Neural crest cell (in vitro differentiated cells): ENCODE data around the gene TTC16. TPM values are rescaled to one million over a fixed set of nuclear protein-coding genes. Genes with fewer than 3 reads are reported as not detected.

Experiments used
- DNase-seq: peaks from one replicate; pipeline ENCODE4 v3.0.0; 2021; ENCODE audit warnings: low read depth, mixed read lengths, low spot score
- H3K27ac Mint-ChIP-seq: one replicate; pipeline ENCODE4 v1.8.0; 2021; ENCODE audit warnings: mild to moderate bottlenecking, mixed read lengths; ENCODE audit not compliant: unreplicated experiment
- H3K27me3 Mint-ChIP-seq: 2 replicates; pipeline ENCODE4 v1.8.0; 2021; ENCODE audit warnings: low read depth, mild to moderate bottlenecking, mixed read lengths
- H3K36me3 Mint-ChIP-seq: 2 replicates; pipeline ENCODE4 v1.8.0; 2021; ENCODE audit warnings: low read depth, mild to moderate bottlenecking, mixed read lengths
- H3K4me1 Mint-ChIP-seq: 2 replicates; pipeline ENCODE4 v1.8.0; 2021; ENCODE audit warnings: mixed read lengths
- H3K4me3 Mint-ChIP-seq: one replicate; pipeline ENCODE4 v1.8.0; 2021; ENCODE audit warnings: mild to moderate bottlenecking, mixed read lengths
- H3K9me3 Mint-ChIP-seq: 2 replicates; pipeline ENCODE4 v1.8.0; 2021; ENCODE audit warnings: mixed read lengths
- total RNA-seq: library from RNA; stranded (reverse); gene quantifications from 2 replicates; pipeline ENCODE4 v1.2.1, GENCODE V29; 2021
- TF ChIP-seq, protein P1 (sequence below): fragments of 200-600 bp; sonication (generic); conservative IDR thresholded peaks from 2 replicates; pipeline ENCODE4 v1.5.0; 2021; ENCODE audit warnings: antibody characterized with exemption, mild to moderate bottlenecking

The TTC16 gene
- total RNA-seq, 1 donor from 2014 or later: not detected

DNA sequence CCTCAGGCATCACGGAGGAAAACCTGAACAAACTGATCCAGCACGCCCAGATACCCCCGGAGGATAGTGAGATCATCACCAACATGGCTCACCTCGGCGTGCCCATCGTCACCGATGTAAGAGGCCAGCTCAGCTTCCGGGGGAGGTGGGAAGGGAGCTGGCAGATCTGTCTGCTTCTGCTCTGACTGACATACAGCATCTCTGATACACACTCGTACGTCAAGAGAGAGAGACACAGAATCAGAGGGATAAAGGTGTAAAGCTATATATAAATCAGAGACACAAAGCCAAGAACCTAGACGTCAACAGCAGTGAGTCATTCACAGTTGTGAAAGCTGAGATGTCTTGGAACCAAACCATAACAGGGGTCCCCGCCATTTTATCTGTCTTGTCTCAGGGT, 39.2 kb upstream of the TTC16 start:
- DNase-seq: no peak

DNA sequence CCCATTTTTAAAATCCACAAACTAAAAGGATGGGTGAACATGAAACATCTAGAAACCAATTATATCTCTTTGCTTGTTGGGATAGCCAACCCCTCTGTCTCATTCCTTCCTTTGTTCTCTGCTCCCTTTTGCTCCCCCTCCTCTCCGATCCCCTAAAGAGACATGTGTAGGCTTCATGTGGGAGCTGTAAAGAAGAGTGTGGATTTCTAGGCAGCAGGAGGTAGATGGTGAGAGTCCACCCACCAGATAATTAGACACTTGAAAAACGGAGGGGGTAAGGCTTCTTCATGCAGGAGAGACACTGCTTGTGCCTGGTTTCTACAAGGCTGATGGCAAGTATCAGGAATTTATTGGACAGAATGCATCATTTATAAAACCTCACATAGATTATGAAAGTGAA, 36.4 kb upstream of the TTC16 start:
- no peaks in the 10 kb centered on the region for H3K9me3 Mint-ChIP-seq
- H3K36me3 Mint-ChIP-seq: no peaks in the 10 kb centered on the region
- H3K27me3 Mint-ChIP-seq: no peaks in the 10 kb centered on the region
- H3K4me3 Mint-ChIP-seq: no peak overlapping the region
- H3K27ac Mint-ChIP-seq: no peak overlapping the region
- TF ChIP-seq, protein P1, sequence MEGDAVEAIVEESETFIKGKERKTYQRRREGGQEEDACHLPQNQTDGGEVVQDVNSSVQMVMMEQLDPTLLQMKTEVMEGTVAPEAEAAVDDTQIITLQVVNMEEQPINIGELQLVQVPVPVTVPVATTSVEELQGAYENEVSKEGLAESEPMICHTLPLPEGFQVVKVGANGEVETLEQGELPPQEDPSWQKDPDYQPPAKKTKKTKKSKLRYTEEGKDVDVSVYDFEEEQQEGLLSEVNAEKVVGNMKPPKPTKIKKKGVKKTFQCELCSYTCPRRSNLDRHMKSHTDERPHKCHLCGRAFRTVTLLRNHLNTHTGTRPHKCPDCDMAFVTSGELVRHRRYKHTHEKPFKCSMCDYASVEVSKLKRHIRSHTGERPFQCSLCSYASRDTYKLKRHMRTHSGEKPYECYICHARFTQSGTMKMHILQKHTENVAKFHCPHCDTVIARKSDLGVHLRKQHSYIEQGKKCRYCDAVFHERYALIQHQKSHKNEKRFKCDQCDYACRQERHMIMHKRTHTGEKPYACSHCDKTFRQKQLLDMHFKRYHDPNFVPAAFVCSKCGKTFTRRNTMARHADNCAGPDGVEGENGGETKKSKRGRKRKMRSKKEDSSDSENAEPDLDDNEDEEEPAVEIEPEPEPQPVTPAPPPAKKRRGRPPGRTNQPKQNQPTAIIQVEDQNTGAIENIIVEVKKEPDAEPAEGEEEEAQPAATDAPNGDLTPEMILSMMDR: no peak
- no peaks in the 10 kb centered on the region for H3K4me1 Mint-ChIP-seq
- no peak for DNase-seq

More for the DNA sequence above, 39.2 kb upstream of the TTC16 start:
- no peaks in the 10 kb centered on the region for H3K4me1 Mint-ChIP-seq
- no peaks in the 10 kb centered on the region for H3K9me3 Mint-ChIP-seq
- no peaks in the 10 kb centered on the region for H3K27me3 Mint-ChIP-seq
- H3K4me3 Mint-ChIP-seq: no peak overlapping the region
- no peaks in the 10 kb centered on the region for H3K36me3 Mint-ChIP-seq
- TF ChIP-seq, protein P1: no peak
- no peak overlapping the region for H3K27ac Mint-ChIP-seq

DNA sequence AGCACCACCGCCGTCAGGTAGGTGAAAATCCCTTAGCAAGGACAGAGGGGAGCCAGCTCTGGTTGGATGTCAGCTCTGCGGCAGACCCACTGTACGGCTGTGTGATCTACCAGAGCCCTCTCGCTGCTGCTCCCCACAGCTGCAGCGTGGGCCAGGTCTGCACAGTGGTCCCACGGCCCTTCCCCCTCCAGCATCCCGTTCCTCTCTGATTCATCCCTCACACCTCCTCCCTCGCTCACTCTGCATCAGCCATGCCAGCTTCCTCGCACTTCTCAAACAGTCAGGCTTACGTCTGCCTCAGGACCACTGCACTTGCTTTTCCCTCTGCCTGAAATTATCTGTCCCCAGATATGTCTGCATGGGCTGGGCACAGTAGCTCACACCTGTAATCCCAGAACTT, 35.7 kb upstream of the TTC16 start:
- no peaks in the 10 kb centered on the region for H3K4me1 Mint-ChIP-seq
- H3K9me3 Mint-ChIP-seq: no peaks in the 10 kb centered on the region
- H3K36me3 Mint-ChIP-seq: peaks cover 2% of the 10 kb centered on the region
- TF ChIP-seq, protein P1: no peak
- no peak overlapping the region for H3K4me3 Mint-ChIP-seq
- DNase-seq: no peak
- no peaks in the 10 kb centered on the region for H3K27me3 Mint-ChIP-seq
- H3K27ac Mint-ChIP-seq: peak overlapping the region; percentile 58

DNA sequence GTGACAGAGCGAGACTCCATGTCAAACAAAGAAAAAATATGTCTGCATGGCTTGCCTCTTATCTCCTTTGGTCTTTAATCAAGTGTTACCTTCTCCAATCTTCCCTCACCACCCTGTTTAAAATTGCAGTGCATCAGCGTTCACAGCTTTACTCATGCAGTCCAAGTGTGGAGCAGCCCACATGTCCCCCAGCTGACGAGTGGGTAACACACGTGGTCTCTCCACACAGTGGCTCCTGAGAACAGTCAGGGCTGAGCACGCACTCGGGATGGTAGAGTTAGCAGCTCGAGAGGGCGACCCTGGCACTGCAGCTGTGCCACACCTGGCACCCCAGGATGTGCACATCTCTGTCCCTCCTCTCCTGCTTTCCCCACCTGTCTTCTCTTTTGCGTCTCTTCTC, 35.0 kb upstream of the TTC16 start:
- Mint-ChIP-seq H3K36me3 (peaks cover 2% of the 10 kb centered on the region), H3K4me3 (no peak overlapping the region)

DNA sequence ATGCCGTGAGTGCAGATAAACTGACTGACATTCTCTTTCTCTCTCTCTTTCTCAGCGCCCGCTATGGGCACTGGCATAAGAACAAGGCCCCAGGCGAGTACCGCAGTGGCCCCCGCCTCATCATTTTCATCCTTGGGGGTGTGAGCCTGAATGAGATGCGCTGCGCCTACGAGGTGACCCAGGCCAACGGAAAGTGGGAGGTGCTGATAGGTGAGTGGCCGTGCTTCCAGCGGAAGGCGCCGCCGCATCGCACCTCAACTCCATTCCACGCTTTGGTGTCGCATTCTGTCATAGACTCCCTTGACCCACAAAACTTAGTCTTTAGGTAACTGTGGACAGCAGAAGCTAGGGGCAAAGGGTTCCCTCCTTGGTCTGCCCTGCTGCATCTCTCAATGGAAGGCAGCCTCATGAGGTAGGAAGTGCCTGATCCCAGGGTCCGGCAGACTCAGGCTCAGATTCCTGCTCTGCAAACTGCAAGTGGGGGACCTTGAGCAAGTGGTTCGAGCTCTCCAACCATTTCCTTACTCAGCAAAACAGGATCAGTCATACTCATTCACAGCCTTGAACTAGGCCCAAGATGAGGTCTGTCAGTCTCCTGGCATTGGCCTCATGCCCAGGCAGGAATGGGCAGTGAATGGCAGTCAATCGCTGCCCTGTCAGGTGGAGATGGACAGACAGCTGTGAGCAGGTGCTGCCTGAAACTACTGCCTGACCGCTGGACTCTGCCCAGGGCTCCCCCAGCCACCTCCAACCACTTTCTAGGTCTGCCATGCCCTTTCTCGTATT, 33.3 kb upstream of the TTC16 start:
- H3K27me3 Mint-ChIP-seq: no peaks in the 10 kb centered on the region
- H3K4me3 Mint-ChIP-seq: no peak overlapping the region
- TF ChIP-seq, protein P1: no peak
- H3K9me3 Mint-ChIP-seq: no peaks in the 10 kb centered on the region
- no peak for DNase-seq
- peaks cover 2% of the 10 kb centered on the region for H3K36me3 Mint-ChIP-seq
- no peaks in the 10 kb centered on the region for H3K4me1 Mint-ChIP-seq
- no peak overlapping the region for H3K27ac Mint-ChIP-seq

More for the DNA sequence above, 35.0 kb upstream of the TTC16 start:
- DNase-seq: no peak
- Mint-ChIP-seq H3K27me3 (no peaks in the 10 kb centered on the region), H3K27ac (no peak overlapping the region), H3K4me1 (no peaks in the 10 kb centered on the region), H3K9me3 (no peaks in the 10 kb centered on the region)
- TF ChIP-seq, protein P1: no peak
